Measurements from ENCODE around the gene TPI1. TPM values are rescaled to one million over a fixed set of nuclear protein-coding genes. Genes with fewer than 3 reads are reported as not detected.

The TPI1 gene
- total RNA-seq, 1 donor from 2014 or later: 2,208 TPM

- DNase-seq (ENCODE audit: low read depth): no peak
- H3K4me3 ChIP-seq (ENCODE audit: low read depth, low read length): no peak overlapping the region
- no peak for TF ChIP-seq CTCF (conservative IDR thresholded peaks at IDR 0.05; ENCODE audit: low read depth, low read length)
These were observed 19.7 kb upstream of the TPI1 start for GRCh38 chr12:6847676-6848075.

- H3K4me3 ChIP-seq (ENCODE audit: low read depth, low read length): no peak overlapping the region
- no peak for DNase-seq (ENCODE audit: low read depth)
These were observed 17.9 kb upstream of the TPI1 start for GRCh38 chr12:6849427-6849826.

GRCh38 chr12:6849976-6850560, 17.3 kb upstream of the TPI1 start:
- TF ChIP-seq CTCF (conservative IDR thresholded peaks at IDR 0.05; ENCODE audit: low read depth, low read length): no peak
- peak overlapping the region; percentile 97 for H3K4me3 ChIP-seq (ENCODE audit: low read depth, low read length)
- DNase-seq (ENCODE audit: low read depth): no peak

More at GRCh38 chr12:6849427-6849826, 17.9 kb upstream of the TPI1 start:
- no peak for TF ChIP-seq CTCF (conservative IDR thresholded peaks at IDR 0.05; ENCODE audit: low read depth, low read length)

GRCh38 chr12:6850796-6851152, 16.6 kb upstream of the TPI1 start:
- TF ChIP-seq CTCF (conservative IDR thresholded peaks at IDR 0.05; ENCODE audit: low read depth, low read length): no peak
- DNase-seq (ENCODE audit: low read depth): no peak

GRCh38 chr12:6851153-6851920, 16.0 kb upstream of the TPI1 start, which contains the start of gene CDCA3:
Gene CDCA3 (minus strand): TSS chr12:6851286. CDS start chr12:6850952, 334 bp downstream.
- peak; percentile 94 for DNase-seq (ENCODE audit: low read depth)
- H3K4me3 ChIP-seq (ENCODE audit: low read depth, low read length): peak within 1 kb of the TSS; percentile 97
- no peak for TF ChIP-seq CTCF (conservative IDR thresholded peaks at IDR 0.05; ENCODE audit: low read depth, low read length)

More at GRCh38 chr12:6850796-6851152, 16.6 kb upstream of the TPI1 start:
- peak overlapping the region; percentile 97 for H3K4me3 ChIP-seq (ENCODE audit: low read depth, low read length)

- peak within 1 kb of the TSS; percentile 97 for H3K4me3 ChIP-seq (ENCODE audit: low read depth, low read length)
- TF ChIP-seq CTCF (conservative IDR thresholded peaks at IDR 0.05; ENCODE audit: low read depth, low read length): no peak
- peak; percentile 93 for DNase-seq (ENCODE audit: low read depth)
These were observed 15.2 kb upstream of the TPI1 start, which contains the start of gene USP5 for GRCh38 chr12:6851921-6852650. Gene USP5 (plus strand): TSS chr12:6852150. CDS start chr12:6852180, 30 bp downstream.
